Mucosa of descending colon (tissue), 3 donors: ENCODE results near the gene CCDC57. TPM values are rescaled to one million over a fixed set of nuclear protein-coding genes. Genes with fewer than 3 reads are reported as not detected.
A peak's percentile ranks its signal among the peaks of the same experiment; 100 is the strongest.

Experiments
- ATAC-seq: fragments of 200-7000 bp; cut with Tn5 transposase; one replicate; pipeline ENCODE4 v1.9.1; 2020; ENCODE audit warnings: mild to moderate bottlenecking, moderate library complexity
- DNase-seq, 3 donors: peaks; one replicate each; pipeline ENCODE4 v3.0.0-alpha.2; 2020
- H3K36me3 ChIP-seq: fragments of 200-600 bp; one replicate; pipeline ENCODE4 v1.8.0; 2021; ENCODE audit warnings: low read depth, mild to moderate bottlenecking
- H3K4me1 ChIP-seq: fragments of 200-600 bp; one replicate; pipeline ENCODE4 v1.8.0; 2021; ENCODE audit warnings: low read depth, mild to moderate bottlenecking
- H3K4me3 ChIP-seq: fragments of 200-600 bp; one replicate; pipeline ENCODE4 v1.8.0; 2021; ENCODE audit warnings: mild to moderate bottlenecking
- H3K9me3 ChIP-seq: fragments of 200-600 bp; one replicate; pipeline ENCODE4 v1.8.0; 2021; ENCODE audit warnings: mild to moderate bottlenecking
- CTCF ChIP-seq: fragments of 200-600 bp; IDR thresholded peaks from one replicate; pipeline ENCODE4 v1.8.0; 2022; ENCODE audit warnings: antibody characterized with exemption, mild to moderate bottlenecking
- intact Hi-C, 2 donors: fragments of 100-400 bp; cut with DNase I in 1 of 2; cut with micrococcal nuclease in 1 of 2; formaldehyde crosslinking; loops; one replicate each; pipeline versions ENCODE4 v1.11.0 to v1.11.1; 2022; cut with DNase I, micrococcal nuclease
- total RNA-seq, 3 donors: library from RNA; stranded (reverse); fragmentation: NEBNext Ultra II Directional in 2 of 3; extraction: Animal tissue kit (Norgen Biotek cat#: 25700) in 2 of 3; gene quantifications; one replicate each; pipeline versions ENCODE4 v1.2.1 to v1.2.4, GENCODE V29; 2021 to 2023
- donor health status: DM: no; HTN: no; CAD: no; lungs with moderate emphysema.
- donor health status: DM: no; HTN: no; CAD: no.
- donor health status: DM: no; HTN: yes; CAD: no.

CCDC57 gene
- total RNA-seq, 3 donors from 2014 or later = 41.3 to 46.3 (median 45.4) TPM

GRCh38 chr17:82106688-82107305 lies 105.8 kb downstream of the CCDC57 start:
- no peaks in the 10 kb centered on the region for H3K9me3 ChIP-seq
- H3K4me1 ChIP-seq = peaks cover 24% of the 10 kb centered on the region
- no peaks in the 10 kb centered on the region for H3K36me3 ChIP-seq
- H3K4me3 ChIP-seq = no peak overlapping the region
- DNase-seq = peak in 1 of 3 donors; percentile 52
- ATAC-seq = peak; percentile 1
- no peak for TF ChIP-seq CTCF
- intact Hi-C loops = no loop called here

- DNase-seq = peak; percentile 71 to 87 (median 84)
- ATAC-seq = peak; percentile 87
- peaks cover 29% of the 10 kb centered on the region for H3K4me1 ChIP-seq
- intact Hi-C loops = no loop called here
- H3K36me3 ChIP-seq = no peaks in the 10 kb centered on the region
- H3K4me3 ChIP-seq = no peak overlapping the region
- no peaks in the 10 kb centered on the region for H3K9me3 ChIP-seq
- no peak for TF ChIP-seq CTCF
Observed at GRCh38 chr17:82105882-82106687, 106.6 kb downstream of the CCDC57 start.

- Histone ChIP-seq H3K4me3 (no peak overlapping the region), H3K36me3 (no peaks in the 10 kb centered on the region), H3K4me1 (peaks cover 34% of the 10 kb centered on the region), H3K9me3 (no peaks in the 10 kb centered on the region)
- intact Hi-C loops = no loop called here
- DNase-seq (peak in 1 of 3 donors; percentile 60), ATAC-seq (no peak)
- TF ChIP-seq CTCF = no peak
Observed at GRCh38 chr17:82105417-82105881, 107.2 kb downstream of the CCDC57 start.

DNA sequence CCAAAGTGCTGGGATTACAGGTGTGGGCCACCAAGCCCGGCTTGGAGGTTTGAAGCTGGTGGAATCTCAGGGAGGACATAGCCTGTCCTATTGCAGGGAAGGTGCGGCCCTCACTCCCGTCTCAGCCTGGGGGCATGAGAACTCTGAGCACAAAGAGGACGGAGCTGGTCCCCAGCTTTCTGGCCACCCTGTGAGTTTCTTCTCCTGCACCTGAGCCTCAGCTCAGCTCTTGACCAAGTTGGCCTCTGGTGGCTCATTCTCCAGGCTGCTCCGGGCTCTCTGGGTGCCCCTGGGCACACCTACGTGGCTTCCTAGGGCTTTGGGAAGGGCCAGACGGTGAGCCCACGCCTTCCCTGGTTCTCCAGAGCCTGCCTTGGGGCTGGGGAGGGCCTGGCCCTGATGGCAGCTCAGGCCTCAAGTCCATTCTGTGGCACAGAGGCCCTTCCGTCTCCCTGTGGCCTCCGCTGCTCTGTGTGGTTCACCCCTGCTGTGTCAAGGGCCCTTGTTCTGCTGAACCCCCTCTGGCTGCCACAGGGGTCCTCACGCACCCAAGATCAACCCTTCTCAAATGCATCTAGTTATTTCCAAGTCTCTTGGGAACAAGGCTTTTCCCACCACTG lies 107.7 kb downstream of the CCDC57 start:
- ATAC-seq = no peak
- Histone ChIP-seq H3K9me3 (no peaks in the 10 kb centered on the region), H3K4me1 (peaks cover 39% of the 10 kb centered on the region), H3K36me3 (no peaks in the 10 kb centered on the region), H3K4me3 (no peak overlapping the region)
- DNase-seq = peak in 1 of 3 donors; percentile 46
- TF ChIP-seq CTCF = no peak
- intact Hi-C loops = no loop called here

DNA sequence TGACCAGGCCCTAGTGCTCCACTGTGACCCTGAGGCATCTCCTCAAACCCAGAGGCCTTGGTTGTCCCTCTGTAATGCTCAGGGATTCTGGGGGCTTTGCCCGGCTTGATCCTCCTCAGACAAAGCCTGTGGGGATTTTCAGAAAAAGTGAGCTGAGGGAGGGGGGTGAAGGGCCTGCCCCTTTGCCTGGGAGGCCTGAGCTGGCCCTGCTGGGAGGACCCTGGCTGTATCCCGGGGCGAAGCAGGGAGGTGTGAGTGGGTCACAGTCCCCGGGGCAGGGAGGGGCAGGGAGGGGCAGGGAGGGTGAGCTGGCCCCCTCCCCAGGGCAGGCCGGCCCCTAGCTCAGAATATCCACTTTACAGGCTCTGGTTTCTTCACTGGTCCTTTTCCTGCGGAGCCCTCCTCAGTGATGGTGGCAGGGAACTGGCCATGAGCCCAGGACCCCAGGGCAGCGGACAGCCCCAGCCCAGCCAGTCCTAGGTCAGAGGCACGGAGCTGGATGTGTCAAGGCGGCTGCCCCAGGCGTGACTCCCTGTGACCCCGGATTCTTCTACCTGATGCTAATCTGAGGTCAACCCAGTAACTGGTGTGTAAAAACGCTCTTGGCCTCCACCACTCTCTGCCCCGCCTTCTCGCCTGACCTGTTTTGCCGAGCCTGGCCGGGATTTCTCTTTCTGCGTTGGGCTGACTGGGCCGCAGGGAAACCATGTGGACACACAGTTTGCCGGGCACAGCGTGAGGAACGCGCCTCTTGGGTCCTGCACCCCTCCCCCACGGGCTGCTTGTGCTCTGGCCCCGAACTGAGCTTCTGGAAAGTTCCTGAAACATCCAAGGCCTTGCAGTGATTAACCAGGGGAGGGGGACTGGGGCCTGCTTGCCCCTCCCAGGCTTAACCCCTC lies 108.8 kb downstream of the CCDC57 start:
- Histone ChIP-seq H3K9me3 (no peaks in the 10 kb centered on the region), H3K4me3 (no peak overlapping the region), H3K4me1 (peaks cover 48% of the 10 kb centered on the region), H3K36me3 (no peaks in the 10 kb centered on the region)
- ATAC-seq (peak; percentile 9), DNase-seq (peak; percentile 59 to 76 (median 71))
- TF ChIP-seq CTCF = no peak
- intact Hi-C loops = no loop called here
